Heart right ventricle (tissue), 16 donors: ENCODE results near the gene ONECUT2. TPM values are rescaled to one million over a fixed set of nuclear protein-coding genes. Genes with fewer than 3 reads are reported as not detected.

Experiments
- ATAC-seq, 8 donors: fragments of 200-7000 bp; cut with Tn5 transposase; one replicate each; pipeline ENCODE4 v1.9.1; 2020; ENCODE audit warnings: mild to moderate bottlenecking in 8 of 8, moderate library complexity in 8 of 8, moderate number of reproducible peaks in 1 of 8
- DNase-seq, 2 donors: peaks; one replicate each; pipeline ENCODE4 v3.0.0-alpha.2; 2020
- H3K27ac ChIP-seq, 10 donors: fragments of 200-600 bp; sonication (generic) in 2 of 10; one replicate each; pipeline versions ENCODE4 v1.5.0 to v1.8.0; 2020 to 2022; ENCODE audit warnings: mild to moderate bottlenecking in 3 of 10
- H3K27me3 ChIP-seq, 7 donors: fragments of 200-600 bp; one replicate each; pipeline ENCODE4 v1.8.0; 2021 to 2022; ENCODE audit warnings: mild to moderate bottlenecking in 2 of 7
- H3K36me3 ChIP-seq, 9 donors: fragments of 200-600 bp; sonication (generic) in 1 of 9; one replicate each; pipeline versions ENCODE4 v1.5.0 to v1.8.0; 2020 to 2022; ENCODE audit warnings: mild to moderate bottlenecking in 2 of 9
- H3K4me1 ChIP-seq, 9 donors: fragments of 200-600 bp; sonication (generic) in 1 of 9; one replicate each; pipeline versions ENCODE4 v1.5.0 to v1.8.0; 2020 to 2022; ENCODE audit warnings: mild to moderate bottlenecking in 4 of 9
- H3K4me3 ChIP-seq, 10 donors: fragments of 200-600 bp; sonication (generic) in 2 of 10; one replicate each; pipeline versions ENCODE4 v1.5.0 to v1.8.0; 2020 to 2022; ENCODE audit warnings: mild to moderate bottlenecking in 7 of 10, moderate library complexity in 2 of 10
- H3K9me3 ChIP-seq, 11 donors: fragments of 200-600 bp in 10 of 11; sonication (generic) in 2 of 11; one replicate each; pipeline versions ENCODE4 v1.5.0 to v1.8.0; 2013 to 2022; ENCODE audit warnings: mild to moderate bottlenecking in 2 of 11, control low read depth in 1 of 11, moderate library complexity in 1 of 11
- CTCF ChIP-seq, 9 donors: fragments of 200-600 bp; sonication (generic) in 2 of 9; IDR thresholded peaks; one replicate each; pipeline versions ENCODE4 v1.5.0 to v1.8.0; 2021 to 2022; ENCODE audit warnings: antibody characterized with exemption in 9 of 9, mild to moderate bottlenecking in 5 of 9, moderate library complexity in 1 of 9
- WGBS, 2 donors: extraction: QIAGEN DNeasy Blood & Tissue Kit; methylation state at CpG; one replicate each; pipeline ENCODE4 v1.1.7; 2013; ENCODE audit warnings: inconsistent platforms in 1 of 2; 5-methylcytosine and 5-hydroxymethylcytosine counted together
- intact Hi-C, 10 donors: fragments of 100-400 bp; cut with DNase I; formaldehyde crosslinking; loops; one replicate each; pipeline versions ENCODE4 v1.11.1 to v1.14.2; 2022
- polyA plus RNA-seq, 2 donors: library from polyadenylated mRNA; stranded (reverse); fragments of 200-250 nt; gene quantifications; one replicate each; pipeline ENCODE4 v1.2.3, GENCODE V29; 2013
- total RNA-seq, 10 donors: library from RNA; stranded (reverse); fragmentation: NEBNext Ultra II Directional in 3 of 10; extraction: Animal tissue kit (Norgen Biotek cat#: 25700) in 3 of 10; gene quantifications; one replicate each; pipeline versions ENCODE4 v1.2.1 to v1.2.4, GENCODE V29; 2021 to 2023
- donor health status: Arrhythmogenic right ventricular cardiomyopathy.
- donor health status: ischemic (EF 13 %, LVEDD 7.1; RV severe dilation, severe dysfunction).
- donor health status: healthy with polysubstance abuse.
- donor health status: DM: no; HTN: yes; CAD: no.
- donor health status: DM: no; HTN: no; CAD: no.
- donor health status: ischemic (EF 25% LVEDD 6.9; RV normal size, moderate dysfunction).
- donor health status: ischemic (EF 25% LVEDD 5.7; RV mildly dilated, moderate dysfunction).
- donor health status: healthy.
- donor health status: DM: yes; HTN: yes; CAD: no.
- donor health status: Ischemic cardiomyopathy.
- donor health status: ischemic (EF 35%, LVEDD 5.7; RV mildly dilated, moderate dysfunction).
- donor health status: nonischemic (EF 11% LVEDD 7.7; RV severe dilation, severe dysfunction).
- donor health status: DM: yes; HTN: yes; CAD: no.
- donor health status: PGD.
- donor health status: ischemic (EF 29% LVEDD 5.4; RV normal size, mild dysfunction).
- donor health status: nonischemic (EF 23%, LVEDD 6.1; RV moderate dilation, normal function).

The ONECUT2 gene
- total and polyA plus RNA-seq, 12 donors, result under 0.01 to 0.53 (median 0.09) TPM; not detected in 3

GRCh38 chr18:57431467-57432080 lies 3.6 kb upstream of the ONECUT2 start:
- Histone ChIP-seq H3K4me1 (peaks cover 5 to 41% (median 21%) of the 10 kb centered on the region in 9 donors), H3K27me3 (peaks cover 60 to 96% (median 94%) of the 10 kb centered on the region in 7 donors), H3K36me3 (no peaks in the 10 kb centered on the region), H3K27ac (no peak overlapping the region), H3K4me3 (no peak overlapping the region), H3K9me3 (no peaks in the 10 kb centered on the region)
- WGBS, 2 donors, result 5 to 9% methylated on average over 12 of the region's 12 CpGs
- no peak for TF ChIP-seq CTCF (IDR thresholded peaks at IDR 0.05)
- ATAC-seq (no peak), DNase-seq (no peak)
- intact Hi-C loops, result loop anchor here in 1 of 10 donors (10.0 kb wide), 1 partner anchor 567 kb away; no protein-coding TSS in a partner anchor

- H3K4me3 ChIP-seq, result no peak overlapping the region
- ATAC-seq (no peak), DNase-seq (no peak)
- no peaks in the 10 kb centered on the region for H3K9me3 ChIP-seq
- peaks cover 8 to 47% (median 26%) of the 10 kb centered on the region in 9 donors for H3K4me1 ChIP-seq
- WGBS, 2 donors, result 18 to 21% methylated on average over 4 of the region's 4 CpGs
- H3K27me3 ChIP-seq, result peaks cover 62 to 96% (median 94%) of the 10 kb centered on the region in 7 donors
- TF ChIP-seq CTCF (IDR thresholded peaks at IDR 0.05), result no peak
- no peak overlapping the region for H3K27ac ChIP-seq
- no peaks in the 10 kb centered on the region for H3K36me3 ChIP-seq
- intact Hi-C loops, result loop anchor here in 1 of 10 donors (10.0 kb wide), 1 partner anchor 567 kb away; no protein-coding TSS in a partner anchor
These were observed 3.0 kb upstream of the ONECUT2 start for GRCh38 chr18:57432140-57432539.

- H3K4me1 ChIP-seq, result peaks cover 10 to 50% (median 30%) of the 10 kb centered on the region in 9 donors
- intact Hi-C loops, result loop anchor here in 1 of 10 donors (10.0 kb wide), 1 partner anchor 568 kb away; no protein-coding TSS in a partner anchor
- H3K27ac ChIP-seq, result no peak overlapping the region
- DNase-seq, result no peak
- H3K27me3 ChIP-seq, result peaks cover 62 to 96% (median 94%) of the 10 kb centered on the region in 7 donors
- no peak for TF ChIP-seq CTCF (IDR thresholded peaks at IDR 0.05)
- no peak overlapping the region for H3K4me3 ChIP-seq
- no peak for ATAC-seq
- H3K9me3 ChIP-seq, result no peaks in the 10 kb centered on the region
- 2% methylated on average over 9 of the region's 9 CpGs for WGBS, 2 donors
- no peaks in the 10 kb centered on the region for H3K36me3 ChIP-seq
These were observed 2.3 kb upstream of the ONECUT2 start for GRCh38 chr18:57432751-57433400.

GRCh38 chr18:57433482-57433881 lies 1.7 kb upstream of the ONECUT2 start:
- DNase-seq (no peak), ATAC-seq (no peak)
- peaks cover 62 to 96% (median 94%) of the 10 kb centered on the region in 7 donors for H3K27me3 ChIP-seq
- no peak overlapping the region for H3K27ac ChIP-seq
- TF ChIP-seq CTCF (IDR thresholded peaks at IDR 0.05), result no peak
- no peak overlapping the region for H3K4me3 ChIP-seq
- no peaks in the 10 kb centered on the region for H3K9me3 ChIP-seq
- intact Hi-C loops, result loop anchor here in 1 of 10 donors (10.0 kb wide), 1 partner anchor 569 kb away; no protein-coding TSS in a partner anchor
- H3K4me1 ChIP-seq, result peaks cover 12 to 50% (median 31%) of the 10 kb centered on the region in 9 donors
- no peaks in the 10 kb centered on the region for H3K36me3 ChIP-seq
- 2 to 7% methylated on average over 6 of the region's 6 CpGs for WGBS, 2 donors
